T-cell (primary cell): ENCODE measurements around the gene RPA1. TPM values are rescaled to one million over a fixed set of nuclear protein-coding genes. Genes with fewer than 3 reads are reported as not detected.

Experiments used
- ATAC-seq, 4 experiments: fragments of 200-7000 bp in 3 of 4; fragments of 150-1000 bp in 1 of 4; cut with Tn5 transposase; replicated peaks in 1 of 4; 1 replicate in 3 of 4; 2 replicates in 1 of 4; pipeline ENCODE4 v1.10.0; 2021; ENCODE audit warnings: moderate library complexity in 3 of 4, mild to moderate bottlenecking in 2 of 4, moderate number of reproducible peaks in 1 of 4
- CTCF ChIA-PET, 2 donors: fragments of 300-600 bp; sonication (Branson Sonifier 250); formaldehyde crosslinking; loops; one replicate each; lab custom pipeline; 2022; ENCODE audit warnings: antibody characterized with exemption in 2 of 2; lab: Charles Lee
- POLR2A ChIA-PET, 2 donors: fragments of 300-600 bp; sonication (Branson Sonifier 250); formaldehyde crosslinking; loops; one replicate each; lab custom pipeline; 2022; ENCODE audit warnings: antibody characterized with exemption in 2 of 2; lab: Charles Lee
- DNase-seq, 35 experiments: peaks; one replicate each; pipeline versions ENCODE4 v3.0.0 to v3.0.0-alpha.2; 2013 to 2023
- H3K27ac ChIP-seq: one replicate; pipeline ENCODE4 v1.5.1; 2013; ENCODE audit warnings: low read length
- H3K27me3 ChIP-seq, 2 experiments: replicated peaks in 1 of 2; 1 replicate in 1 of 2; 2 replicates in 1 of 2; pipeline versions ENCODE4 v1.6.1 to v1.7.0; 2013; ENCODE audit warnings: low read length in 1 of 2, mixed read lengths in 1 of 2; ENCODE audit not compliant: control insufficient read depth in 2 of 2, insufficient read depth in 2 of 2; ENCODE audit errors: extremely low read depth in 1 of 2
- H3K36me3 ChIP-seq, 2 donors: 1 replicate in 1 of 2; 2 replicates in 1 of 2; pipeline versions ENCODE4 v1.6.1 to v1.7.0; 2013; ENCODE audit warnings: low read length in 1 of 2; ENCODE audit not compliant: control insufficient read depth in 2 of 2, insufficient read depth in 1 of 2; ENCODE audit errors: extremely low read depth in 1 of 2
- H3K4me1 ChIP-seq, 2 experiments: 1 replicate in 1 of 2; 2 replicates in 1 of 2; pipeline versions ENCODE4 v1.6.1 to v1.7.0; 2013; ENCODE audit warnings: low read length in 2 of 2, mixed read lengths in 1 of 2; ENCODE audit not compliant: insufficient read depth in 2 of 2, control insufficient read depth in 1 of 2; ENCODE audit errors: extremely low read depth in 1 of 2
- H3K4me3 ChIP-seq, 2 donors: 1 replicate in 1 of 2; 2 replicates in 1 of 2; pipeline versions ENCODE4 v1.5.1 to v1.7.0; 2013; ENCODE audit warnings: mild to moderate bottlenecking in 2 of 2, low read length in 1 of 2, moderate library complexity in 1 of 2; ENCODE audit not compliant: control insufficient read depth in 1 of 2; ENCODE audit errors: extremely low read depth in 1 of 2
- H3K9me3 ChIP-seq: 2 replicates; pipeline ENCODE4 v1.7.0; 2013
- H3K27ac Mint-ChIP-seq, 2 donors: one replicate each; pipeline ENCODE4 v1.8.0; 2020 to 2021; ENCODE audit warnings: mild to moderate bottlenecking in 2 of 2, mixed read lengths in 2 of 2
- H3K27me3 Mint-ChIP-seq, 2 donors: one replicate each; pipeline ENCODE4 v1.8.0; 2021 to 2022; ENCODE audit warnings: mixed read lengths in 2 of 2
- H3K36me3 Mint-ChIP-seq: one replicate; pipeline ENCODE4 v1.8.0; 2021; ENCODE audit warnings: mixed read lengths
- H3K4me1 Mint-ChIP-seq, 3 donors: one replicate each; pipeline ENCODE4 v1.8.0; 2020 to 2022; ENCODE audit warnings: mixed read lengths in 3 of 3, mild to moderate bottlenecking in 1 of 3
- H3K4me3 Mint-ChIP-seq, 3 donors: one replicate each; pipeline ENCODE4 v1.8.0; 2020 to 2022; ENCODE audit warnings: mild to moderate bottlenecking in 3 of 3, mixed read lengths in 3 of 3, moderate library complexity in 3 of 3
- H3K9me3 Mint-ChIP-seq, 3 donors: one replicate each; pipeline ENCODE4 v1.8.0; 2020 to 2022; ENCODE audit warnings: mixed read lengths in 3 of 3
- WGBS: methylation state at CpG from one replicate; pipeline ENCODE4 v1.1.5; 2013; ENCODE audit warnings: missing lambda C conversion rate; ENCODE audit not compliant: insufficient coverage; 5-methylcytosine and 5-hydroxymethylcytosine counted together
- total RNA-seq, 35 experiments: library from RNA in 6 of 35; stranded (reverse) in 6 of 35; fragments of 120-200 nt in 1 of 35; gene quantifications; one replicate each; pipeline versions ENCODE4 v1.2.1 to v1.2.4 and lab custom pipeline; 2013 to 2026

Gene RPA1
- total RNA-seq, 5 donors from 2014 or later (not counting 1 experiment from before 2014, with no cell fraction given) = 78.9 to 124 (median 107) TPM

DNA sequence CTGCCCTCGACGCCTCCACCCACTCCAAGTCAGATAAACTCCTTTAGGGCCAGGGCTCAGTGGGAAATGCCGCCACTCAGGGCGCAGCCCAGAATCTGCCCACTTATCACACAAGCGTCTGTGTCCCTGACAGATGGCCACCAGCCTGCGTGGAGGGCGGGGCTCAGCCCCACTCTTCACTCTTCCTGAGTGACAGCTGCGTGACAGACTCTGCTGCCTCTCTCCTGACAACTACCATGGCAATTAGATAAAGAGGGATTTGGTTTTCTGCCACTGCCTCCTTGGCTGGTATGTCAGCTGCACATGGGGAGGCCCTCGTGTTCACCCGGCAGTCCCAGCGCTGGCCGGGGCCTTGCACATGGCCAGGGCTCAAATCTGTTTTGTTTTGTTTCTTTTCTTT lies 99.2 kb downstream of the RPA1 start:
- no peak overlapping the region for H3K4me3 ChIP-seq
- ChIA-PET POLR2A (no interaction called here), CTCF (no interaction called here)
- H3K4me1 Mint-ChIP-seq = no peaks in the 10 kb centered on the region
- H3K27me3 Mint-ChIP-seq = no peaks in the 10 kb centered on the region
- no peak overlapping the region for H3K4me3 Mint-ChIP-seq
- no peak overlapping the region for H3K27ac ChIP-seq
- no peaks in the 10 kb centered on the region for H3K36me3 Mint-ChIP-seq
- peaks cover 0 to 18% of the 10 kb centered on the region in 2 experiments for H3K27me3 ChIP-seq
- no peaks in the 10 kb centered on the region for H3K9me3 ChIP-seq
- no peak for ATAC-seq
- 73% methylated on average over 4 of the region's 12 CpGs for WGBS
- H3K4me1 ChIP-seq = no peaks in the 10 kb centered on the region
- DNase-seq = no peak
- no peaks in the 10 kb centered on the region for H3K36me3 ChIP-seq
- H3K27ac Mint-ChIP-seq = no peak overlapping the region
- no peaks in the 10 kb centered on the region for H3K9me3 Mint-ChIP-seq

DNA sequence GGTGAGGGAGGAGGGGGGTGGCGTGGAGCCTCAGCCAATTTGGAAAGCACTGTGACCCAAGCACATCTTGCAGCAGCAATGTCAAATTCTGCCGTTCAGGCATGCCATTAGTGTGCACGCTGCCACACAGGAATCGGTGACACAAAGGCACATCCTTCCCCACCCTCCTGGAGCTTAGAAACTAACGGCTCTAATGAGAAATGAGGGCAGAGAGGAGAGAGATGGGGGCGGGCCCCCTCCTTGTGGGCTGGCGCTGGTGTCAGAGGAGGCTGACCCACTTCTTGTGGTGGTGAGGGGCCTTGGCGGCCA lies 100.5 kb downstream of the RPA1 start:
- WGBS = 59% methylated on average over 3 of the region's 8 CpGs
- Mint-ChIP-seq H3K27ac (no peak overlapping the region), H3K27me3 (no peaks in the 10 kb centered on the region), H3K4me1 (no peaks in the 10 kb centered on the region), H3K4me3 (no peak overlapping the region), H3K9me3 (no peaks in the 10 kb centered on the region), H3K36me3 (no peaks in the 10 kb centered on the region)
- H3K4me1 ChIP-seq = no peaks in the 10 kb centered on the region
- peaks cover 0 to 18% of the 10 kb centered on the region in 2 experiments for H3K27me3 ChIP-seq
- no peak for DNase-seq
- ChIA-PET POLR2A (interaction anchor here in 1 of 2 donors (0.6 kb wide), 1 partner anchor 1358 kb away, joined by 13 read pairs; no protein-coding TSS in a partner anchor), CTCF (no interaction called here)
- H3K36me3 ChIP-seq = no peaks in the 10 kb centered on the region
- H3K4me3 ChIP-seq = no peak overlapping the region
- H3K27ac ChIP-seq = no peak overlapping the region
- H3K9me3 ChIP-seq = no peaks in the 10 kb centered on the region
- no peak for ATAC-seq

DNA sequence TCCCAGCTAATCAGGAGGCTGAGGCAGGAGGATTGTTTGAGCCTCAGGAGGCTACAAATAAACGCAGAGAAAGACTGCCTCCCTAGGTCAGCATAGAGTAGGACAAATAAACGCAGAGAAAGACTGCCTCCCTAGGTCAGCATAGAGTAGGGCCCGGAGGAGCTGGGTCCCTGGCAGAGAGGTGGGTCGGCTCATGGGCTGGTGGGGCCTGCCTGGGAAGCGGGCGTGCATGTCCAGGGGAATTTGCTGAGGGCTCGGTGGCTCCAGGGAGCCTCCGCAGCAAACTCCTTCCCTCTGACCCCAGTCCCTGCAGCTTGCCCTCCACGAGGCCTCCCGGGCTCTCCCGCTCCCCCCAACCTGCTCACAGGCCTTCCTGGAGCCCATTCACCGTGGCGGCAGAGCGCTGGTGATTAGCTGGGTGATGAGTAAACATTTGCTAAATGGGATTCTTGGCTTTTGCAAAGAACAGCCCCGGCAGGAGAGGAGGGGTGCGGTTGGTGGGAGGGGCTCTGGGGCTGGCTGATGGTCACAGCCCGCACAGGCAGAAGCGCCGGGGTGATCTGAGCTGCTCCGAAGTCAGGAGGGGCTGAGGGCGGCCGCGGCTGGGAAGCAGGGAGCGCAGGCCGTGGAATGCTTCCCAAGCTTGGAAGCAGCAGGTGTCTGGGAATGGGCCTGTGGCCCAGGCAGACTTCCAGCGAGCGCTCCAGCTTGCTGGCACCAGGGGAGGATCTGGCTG lies 102.2 kb downstream of the RPA1 start:
- WGBS = 88% methylated on average over 19 of the region's 27 CpGs
- peaks cover 0 to 24% of the 10 kb centered on the region in 2 experiments for H3K27me3 ChIP-seq
- no peak overlapping the region for H3K27ac ChIP-seq
- H3K9me3 ChIP-seq = no peaks in the 10 kb centered on the region
- no peaks in the 10 kb centered on the region for H3K27me3 Mint-ChIP-seq
- ATAC-seq = no peak
- ChIA-PET POLR2A (interaction anchor here in 1 of 2 donors (0.6 kb wide), 1 partner anchor 1013 kb away, joined by 5 read pairs; no protein-coding TSS in a partner anchor), CTCF (no interaction called here)
- H3K4me3 ChIP-seq = no peak overlapping the region
- no peak overlapping the region for H3K4me3 Mint-ChIP-seq
- no peaks in the 10 kb centered on the region for H3K4me1 Mint-ChIP-seq
- no peaks in the 10 kb centered on the region for H3K4me1 ChIP-seq
- no peak for DNase-seq
- no peaks in the 10 kb centered on the region for H3K36me3 ChIP-seq
- no peaks in the 10 kb centered on the region for H3K36me3 Mint-ChIP-seq
- H3K27ac Mint-ChIP-seq = no peak overlapping the region
- no peaks in the 10 kb centered on the region for H3K9me3 Mint-ChIP-seq

DNA sequence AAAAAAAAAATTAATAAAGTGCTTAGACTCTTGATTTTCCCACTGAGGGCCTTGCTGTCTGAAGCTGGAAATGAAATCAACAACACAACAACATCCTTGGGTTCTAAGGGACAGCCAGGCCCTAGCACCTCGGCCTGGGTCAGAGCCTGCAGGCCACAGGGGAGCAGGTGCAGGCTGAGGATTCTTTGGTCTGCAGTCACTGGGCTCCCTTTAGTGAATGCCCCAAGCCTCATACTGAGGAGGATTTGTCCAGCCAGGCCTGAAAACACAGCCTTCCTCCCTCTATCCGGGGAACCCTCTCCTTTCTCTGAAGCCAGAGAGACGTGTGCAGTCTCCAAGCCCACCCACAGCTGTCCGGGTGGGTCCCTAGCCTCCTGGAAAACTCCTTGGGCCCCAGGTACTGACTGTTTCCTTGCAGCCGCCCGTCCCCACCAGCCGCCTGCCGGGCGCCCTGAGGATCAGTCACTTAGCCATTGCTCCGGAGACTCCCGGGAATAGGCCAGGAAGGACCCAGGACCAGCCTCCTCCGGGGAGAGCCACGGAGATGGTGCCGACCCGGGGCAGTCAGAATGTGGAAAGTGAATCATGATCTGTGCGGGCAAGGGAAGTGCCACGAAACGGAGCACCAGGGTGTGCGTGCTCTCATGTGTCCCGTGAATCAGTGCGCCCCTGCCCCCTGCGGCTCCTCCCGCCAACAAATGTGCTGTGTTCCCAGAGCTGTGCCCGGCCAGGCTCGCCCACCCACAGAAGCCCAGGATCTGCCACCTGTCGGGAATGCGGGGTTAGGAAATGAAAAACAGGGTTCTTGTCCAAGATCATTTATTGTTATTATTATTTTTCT lies 104.3 kb downstream of the RPA1 start:
- Histone ChIP-seq H3K4me3 (no peak overlapping the region), H3K36me3 (no peaks in the 10 kb centered on the region), H3K4me1 (no peaks in the 10 kb centered on the region), H3K27ac (no peak overlapping the region), H3K27me3 (peaks cover 0 to 20% of the 10 kb centered on the region in 2 experiments), H3K9me3 (no peaks in the 10 kb centered on the region)
- POLR2A ChIA-PET = no interaction called here
- WGBS = 90% methylated on average over 21 of the region's 27 CpGs
- Mint-ChIP-seq H3K27ac (no peak overlapping the region), H3K4me1 (no peaks in the 10 kb centered on the region), H3K9me3 (no peaks in the 10 kb centered on the region), H3K4me3 (no peak overlapping the region), H3K27me3 (no peaks in the 10 kb centered on the region), H3K36me3 (no peaks in the 10 kb centered on the region)
- CTCF ChIA-PET = no interaction called here
- DNase-seq = no peak
- no peak for ATAC-seq

DNA sequence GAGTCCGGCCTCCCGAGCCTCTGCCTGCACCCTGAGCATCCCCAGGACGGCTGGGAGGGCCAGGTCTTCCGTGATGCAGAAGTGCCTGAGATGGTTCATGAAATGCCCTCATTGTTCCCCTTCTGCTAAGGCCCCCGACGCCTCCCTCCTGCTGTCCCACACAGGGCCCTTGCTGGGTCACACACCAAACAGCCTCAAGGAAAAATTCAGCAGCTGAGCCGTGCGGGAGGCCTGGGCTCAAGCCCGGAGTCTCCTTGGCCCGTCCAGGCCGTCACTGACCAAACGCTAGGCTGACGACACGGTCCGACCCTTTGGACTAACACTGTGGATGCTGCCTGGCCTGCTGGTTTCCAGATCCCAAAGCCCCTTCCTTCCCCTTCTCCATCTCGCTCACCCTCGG lies 105.1 kb downstream of the RPA1 start:
- WGBS = 83% methylated on average over 17 of the region's 17 CpGs
- Mint-ChIP-seq H3K4me3 (no peak overlapping the region), H3K9me3 (no peaks in the 10 kb centered on the region), H3K27ac (no peak overlapping the region), H3K27me3 (no peaks in the 10 kb centered on the region), H3K4me1 (no peaks in the 10 kb centered on the region), H3K36me3 (no peaks in the 10 kb centered on the region)
- ATAC-seq (no peak), DNase-seq (no peak)
- Histone ChIP-seq H3K4me3 (no peak overlapping the region), H3K9me3 (no peaks in the 10 kb centered on the region), H3K27ac (no peak overlapping the region), H3K27me3 (peaks cover 0 to 20% of the 10 kb centered on the region in 2 experiments), H3K4me1 (no peaks in the 10 kb centered on the region), H3K36me3 (no peaks in the 10 kb centered on the region)
- CTCF ChIA-PET = no interaction called here
- POLR2A ChIA-PET = interaction anchor here in 1 of 2 donors (0.5 kb wide), 1 partner anchor 64 kb away, joined by 3 read pairs; no protein-coding TSS in a partner anchor

DNA sequence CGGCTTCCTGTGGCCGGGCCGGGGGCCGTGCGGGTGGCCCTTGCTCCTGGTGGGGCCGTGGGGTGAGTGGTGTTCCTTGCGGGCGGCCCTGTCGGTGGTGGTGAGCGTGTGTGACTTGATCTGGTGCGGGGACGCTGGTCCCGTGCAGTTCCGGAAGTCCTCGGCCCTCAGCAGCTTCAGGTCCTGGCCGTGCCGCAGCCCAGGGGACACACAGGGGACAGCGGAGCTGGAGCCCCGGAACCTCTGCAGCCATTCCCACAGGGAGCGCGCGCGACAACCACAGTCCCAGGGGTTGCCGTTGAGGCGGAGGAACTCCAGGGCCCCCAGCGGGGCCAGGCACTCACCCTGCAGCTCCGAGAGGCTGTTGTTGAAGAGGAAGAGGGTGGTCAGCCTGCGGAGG lies 107.0 kb downstream of the RPA1 start:
- Histone ChIP-seq H3K36me3 (no peaks in the 10 kb centered on the region), H3K4me1 (no peaks in the 10 kb centered on the region), H3K9me3 (no peaks in the 10 kb centered on the region), H3K27ac (no peak overlapping the region), H3K4me3 (no peak overlapping the region), H3K27me3 (peaks cover 0 to 26% of the 10 kb centered on the region in 2 experiments)
- 58% methylated on average over 22 of the region's 28 CpGs for WGBS
- H3K4me3 Mint-ChIP-seq = no peak overlapping the region
- CTCF ChIA-PET = no interaction called here
- H3K4me1 Mint-ChIP-seq = no peaks in the 10 kb centered on the region
- no peak overlapping the region for H3K27ac Mint-ChIP-seq
- POLR2A ChIA-PET = no interaction called here
- no peaks in the 10 kb centered on the region for H3K36me3 Mint-ChIP-seq
- H3K27me3 Mint-ChIP-seq = no peaks in the 10 kb centered on the region
- no peak for DNase-seq
- ATAC-seq = no peak
- H3K9me3 Mint-ChIP-seq = no peaks in the 10 kb centered on the region
